HEK293T (cell line): ENCODE data around the gene CTNNA3.

ENCODE experiments used
- ARNT ChIP-seq: fragments of 450-650 bp; IDR thresholded peaks from 2 replicates; pipeline ENCODE4 v1.6.1; 2017; ENCODE audit warnings: mild to moderate bottlenecking
- BHLHE40 ChIP-seq: fragments of 450-650 bp; IDR thresholded peaks from 2 replicates; pipeline ENCODE4 v1.6.1; 2016; ENCODE audit warnings: mild to moderate bottlenecking, moderate library complexity, borderline replicate concordance
- CTBP1 ChIP-seq: fragments of 450-650 bp; IDR thresholded peaks from 2 replicates; pipeline ENCODE4 v1.6.1; 2016; ENCODE audit warnings: borderline replicate concordance
- ELF4 ChIP-seq: fragments of 450-650 bp; IDR thresholded peaks from 2 replicates; pipeline ENCODE4 v1.6.1; 2017; ENCODE audit warnings: antibody characterized with exemption
- FOXK2 ChIP-seq: fragments of 450-650 bp; IDR thresholded peaks from 2 replicates; pipeline ENCODE4 v1.6.1; 2016; ENCODE audit warnings: mild to moderate bottlenecking
- FOXM1 ChIP-seq: fragments of 450-650 bp; IDR thresholded peaks from 2 replicates; pipeline ENCODE4 v1.6.1; 2017; ENCODE audit warnings: mild to moderate bottlenecking, borderline replicate concordance
- HDGF ChIP-seq: fragments of 450-650 bp; IDR thresholded peaks from 2 replicates; pipeline ENCODE4 v1.6.1; 2017; ENCODE audit warnings: antibody characterized with exemption, borderline replicate concordance
- L3MBTL2 ChIP-seq: fragments of 450-650 bp; conservative IDR thresholded peaks from 2 replicates; pipeline ENCODE4 v1.6.1; 2016; ENCODE audit warnings: mild to moderate bottlenecking
- NFRKB ChIP-seq: fragments of 450-650 bp; IDR thresholded peaks from 2 replicates; pipeline ENCODE4 v1.6.1; 2016; ENCODE audit warnings: mild to moderate bottlenecking, moderate library complexity
- SP1 ChIP-seq: fragments of 450-650 bp; IDR thresholded peaks from 2 replicates; pipeline ENCODE4 v1.6.1; 2017
- SUZ12 ChIP-seq: fragments of 450-650 bp; IDR thresholded peaks from 2 replicates; pipeline ENCODE4 v1.6.1; 2016; ENCODE audit warnings: mild to moderate bottlenecking
- TARDBP ChIP-seq: fragments of 450-650 bp; IDR thresholded peaks from 2 replicates; pipeline ENCODE4 v1.6.1; 2016
- ZNF384 ChIP-seq: fragments of 450-650 bp; IDR thresholded peaks from 2 replicates; pipeline ENCODE4 v1.6.1; 2016

GRCh38 chr10:67297637-67298181 lies 398.3 kb downstream of the CTNNA3 start:
- TF ChIP-seq CTBP1 (no peak), ARNT (no peak), BHLHE40 (no peak), SP1 (no peak), L3MBTL2 (no peak), ZNF384 (no peak), HDGF (no peak), FOXK2 (no peak), FOXM1 (no peak), ELF4 (no peak), NFRKB (no peak), SUZ12 (no peak), TARDBP (no peak)
